Measurements from ENCODE around the gene HSPA12B.

DNA sequence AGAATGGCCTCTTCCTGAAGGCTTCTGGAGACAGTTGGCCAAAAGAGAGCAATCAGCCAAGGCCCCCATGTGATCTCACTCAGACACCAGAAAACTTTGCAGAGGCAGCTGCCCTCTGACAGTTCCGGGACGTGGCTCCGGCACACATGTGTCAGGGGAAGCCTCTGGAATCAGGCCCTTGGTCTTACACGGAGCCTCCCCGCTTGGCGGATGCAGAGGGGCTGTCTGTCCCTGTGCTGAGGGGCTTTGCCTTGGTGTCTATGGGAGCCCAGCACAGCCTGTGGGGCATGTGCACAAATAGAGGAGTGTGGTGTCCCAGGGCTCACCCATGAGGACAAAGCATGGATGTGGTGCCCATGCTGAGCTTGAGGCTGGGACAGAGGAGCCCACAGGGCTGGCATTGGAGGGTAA, 33.9 kb upstream of the HSPA12B start:
- TF ChIP-seq REST (IDR thresholded peaks at IDR 0.05; ENCODE audit: insufficient read depth in 1 of 2, low read depth in 2 of 2, low read length in 1 of 2): no peak
- no peak for TF ChIP-seq CTCF (IDR thresholded peaks at IDR 0.05)
